ENCODE data around the gene FIBCD1. TPM values are rescaled to one million over a fixed set of nuclear protein-coding genes. Genes with fewer than 3 reads are reported as not detected.

FIBCD1 gene
- total and polyA plus RNA-seq, 2 of the 8 experiments (the other 6 are each of a cell fraction or from before 2014, with no cell fraction given) = 6.1 to 8.8 TPM

DNA sequence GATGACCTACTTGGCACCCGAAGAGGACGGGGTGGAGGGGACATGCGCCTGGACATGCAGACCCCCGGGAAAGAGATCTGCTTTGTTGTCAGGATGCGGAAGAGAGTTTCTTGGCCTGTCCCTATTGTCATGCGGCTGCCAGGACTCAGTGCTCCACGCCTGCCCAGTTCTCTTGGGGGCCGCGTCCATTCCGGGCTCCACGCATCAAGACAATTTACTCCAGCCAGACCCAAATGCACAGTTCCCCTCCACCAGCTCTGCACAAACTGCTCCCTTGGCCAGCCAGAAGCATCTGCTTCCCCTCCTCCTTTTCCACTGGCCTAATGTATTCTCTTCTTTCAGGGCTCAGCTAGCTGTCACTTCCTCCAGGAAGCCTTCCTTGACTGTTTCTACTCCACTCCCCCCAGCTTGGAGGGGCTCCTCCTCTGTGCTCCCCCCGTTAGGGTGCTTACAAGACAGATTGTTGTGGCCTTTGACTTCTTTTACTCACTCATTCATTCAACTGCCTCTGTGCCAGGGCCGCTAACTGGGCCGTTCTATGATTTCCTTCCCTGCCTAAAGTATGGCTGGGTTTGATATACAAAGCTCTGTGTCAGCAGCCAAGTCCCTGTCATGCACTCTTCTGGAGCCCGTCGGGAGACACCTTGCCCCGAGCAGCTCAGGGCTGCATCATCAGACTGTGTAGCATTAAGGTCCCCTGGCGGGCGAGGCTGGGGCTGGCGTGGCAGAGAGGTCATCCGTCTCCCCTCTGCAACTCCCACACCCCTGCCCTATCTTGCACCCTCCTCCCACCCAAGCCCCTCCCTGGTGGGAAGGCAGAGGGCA, 6.6 kb downstream of the FIBCD1 start:
- no peak overlapping the region for H2AFZ ChIP-seq (ENCODE audit: low read length)
- no peak overlapping the region; a peak in 1 of 7 replicates for H3K9ac ChIP-seq (replicated peaks in 1 of 4; ENCODE audit: extremely low read depth in 1 of 4, low read depth in 3 of 4, low read length in 3 of 4)
- no peak overlapping the region for H2BK120ac ChIP-seq (replicated peaks; ENCODE audit: low read depth, low read length)
- peak overlapping the region; percentile 32; the same call in 1 of the 2 replicates for H2BK5ac ChIP-seq (ENCODE audit: low read depth, low read length)
- FAIRE-seq (no peak), DNase-seq (ENCODE audit: low read depth in 1 of 2, low spot score in 2 of 2) (no peak)
- peaks cover 2 to 5% (median 4%) of the 10 kb centered on the region in 4 experiments; a peak in 5 of 7 replicates for H3K27me3 ChIP-seq (replicated peaks in 1 of 4; ENCODE audit: control insufficient read depth in 3 of 4, extremely low read depth in 1 of 4, insufficient read depth in 3 of 4, low read length in 3 of 4)
- ChIA-PET POLR2A (ENCODE audit: partially characterized antibody) (interaction anchor here (0.7 kb wide), 1 partner anchor 289 kb away, joined by 3 read pairs; no protein-coding TSS in a partner anchor), CTCF (ENCODE audit: partially characterized antibody) (interaction anchor here (0.5 to 7.8 kb wide), 22 partner anchors 9 to 779 kb away, joined by 3 to 38 read pairs (median 4); no protein-coding TSS in a partner anchor)
- H3K4me3 ChIP-seq (ENCODE audit: extremely low read depth in 1 of 4, insufficient read depth in 2 of 4, low read depth in 3 of 4, low read length in 4 of 4) = no peak overlapping the region; a peak in 1 of 8 replicates
- H2BK15ac ChIP-seq (ENCODE audit: low read length) = no peak overlapping the region; the same call in 1 of the 2 replicates
- no peak overlapping the region for H3K4ac ChIP-seq (replicated peaks; ENCODE audit: insufficient read length, low read depth, low read length)
- H3K9me3 ChIP-seq (ENCODE audit: insufficient read depth in 2 of 2, low read depth in 1 of 2, low read length in 1 of 2) = no peaks in the 10 kb centered on the region
- H3K4me2 ChIP-seq (ENCODE audit: insufficient read depth in 1 of 2, low read depth in 2 of 2, low read length in 2 of 2) = peak overlapping the region; percentile 5 to 45; a peak in 3 of 4 replicates
- H3K36me3 ChIP-seq (ENCODE audit: control insufficient read depth in 2 of 4, insufficient read depth in 4 of 4, low read length in 3 of 4) = no peaks in the 10 kb centered on the region
- H4K91ac ChIP-seq (replicated peaks; ENCODE audit: insufficient read length, low read length) = no peak overlapping the region
- peaks cover 8 to 39% (median 27%) of the 10 kb centered on the region in 4 experiments for H3K4me1 ChIP-seq (replicated peaks in 1 of 4; ENCODE audit: control insufficient read depth in 3 of 4, insufficient read depth in 4 of 4, low read length in 3 of 4)
- H4K5ac ChIP-seq (ENCODE audit: insufficient read length, low read depth, low read length) = no peak overlapping the region
- H4K20me1 ChIP-seq (replicated peaks in 1 of 2; ENCODE audit: control insufficient read depth in 1 of 2, insufficient read depth in 2 of 2, low read length in 2 of 2) = no peaks in the 10 kb centered on the region
- H3K14ac ChIP-seq (ENCODE audit: insufficient read length) = no peak overlapping the region
- no peak overlapping the region for H3K56ac ChIP-seq (replicated peaks; ENCODE audit: insufficient read length, low read depth, low read length)
- no peaks in the 10 kb centered on the region for H3K79me2 ChIP-seq (ENCODE audit: control insufficient read depth in 1 of 2, insufficient read depth in 2 of 2, low read length in 2 of 2)
- H2BK20ac ChIP-seq (ENCODE audit: low read length) = no peak overlapping the region
- H4K8ac ChIP-seq (ENCODE audit: extremely low read depth, insufficient read depth, low read length) = no peak overlapping the region
- no peak overlapping the region; the same call in 1 of the 2 replicates for H3K18ac ChIP-seq (ENCODE audit: extremely low read depth, low read length)
- H3K79me1 ChIP-seq (ENCODE audit: low read depth, low read length) = no peaks in the 10 kb centered on the region
- H2AK5ac ChIP-seq (ENCODE audit: low read depth, low read length) = no peak overlapping the region
- no peaks in the 10 kb centered on the region for H3K23me2 ChIP-seq (ENCODE audit: low read depth, low read length)
- no peak overlapping the region for H3K23ac ChIP-seq (ENCODE audit: insufficient read length)
- no peak overlapping the region for H3K27ac ChIP-seq (ENCODE audit: low read depth, low read length)
- WGBS, 2 experiments (ENCODE audit: extremely low coverage in 1 of 2, insufficient coverage in 1 of 2, insufficient read length in 1 of 2, insufficient replicate concordance in 2 of 2, low coverage in 1 of 2, low lambda C conversion rate in 2 of 2, missing lambda C conversion rate in 1 of 2) = 57% methylated on average over 21 of the region's 21 CpGs; no CpG with 5 or more reads in 1 of the 2 experiments
- no peak overlapping the region for H2BK12ac ChIP-seq (ENCODE audit: low read depth, low read length)
- TF ChIP-seq, protein P1, sequence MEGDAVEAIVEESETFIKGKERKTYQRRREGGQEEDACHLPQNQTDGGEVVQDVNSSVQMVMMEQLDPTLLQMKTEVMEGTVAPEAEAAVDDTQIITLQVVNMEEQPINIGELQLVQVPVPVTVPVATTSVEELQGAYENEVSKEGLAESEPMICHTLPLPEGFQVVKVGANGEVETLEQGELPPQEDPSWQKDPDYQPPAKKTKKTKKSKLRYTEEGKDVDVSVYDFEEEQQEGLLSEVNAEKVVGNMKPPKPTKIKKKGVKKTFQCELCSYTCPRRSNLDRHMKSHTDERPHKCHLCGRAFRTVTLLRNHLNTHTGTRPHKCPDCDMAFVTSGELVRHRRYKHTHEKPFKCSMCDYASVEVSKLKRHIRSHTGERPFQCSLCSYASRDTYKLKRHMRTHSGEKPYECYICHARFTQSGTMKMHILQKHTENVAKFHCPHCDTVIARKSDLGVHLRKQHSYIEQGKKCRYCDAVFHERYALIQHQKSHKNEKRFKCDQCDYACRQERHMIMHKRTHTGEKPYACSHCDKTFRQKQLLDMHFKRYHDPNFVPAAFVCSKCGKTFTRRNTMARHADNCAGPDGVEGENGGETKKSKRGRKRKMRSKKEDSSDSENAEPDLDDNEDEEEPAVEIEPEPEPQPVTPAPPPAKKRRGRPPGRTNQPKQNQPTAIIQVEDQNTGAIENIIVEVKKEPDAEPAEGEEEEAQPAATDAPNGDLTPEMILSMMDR (IDR thresholded peaks at IDR 0.05; ENCODE audit: control extremely low read depth in 1 of 3, insufficient read depth in 1 of 3, low read depth in 1 of 3, low read length in 3 of 3) = peak in 2 of 3 experiments; percentile 11 to 13; a peak in 2 of 4 replicates
- TF ChIP-seq CREB1 (IDR thresholded peaks at IDR 0.05) = no peak
- no peak for TF ChIP-seq MAFK (IDR thresholded peaks at IDR 0.05; ENCODE audit: low read depth, low read length)
- no peak for TF ChIP-seq EGR1 (IDR thresholded peaks at IDR 0.05; ENCODE audit: borderline replicate concordance, low read depth, low read length)
- 0 out of 2 replicates have a peak, but pooled peaks have one; percentile 39 for TF ChIP-seq POU5F1 (IDR thresholded peaks at IDR 0.05; ENCODE audit: low read depth, low read length)
- peak in 1 of 2 experiments; percentile 19; a peak in 2 of 4 replicates for TF ChIP-seq RAD21 (IDR thresholded peaks at IDR 0.05 in 1 of 2, conservative IDR thresholded peaks at IDR 0.05 in 1 of 2; ENCODE audit: low read depth in 2 of 2, low read length in 2 of 2)
- peak; percentile 44 for TF ChIP-seq CTBP2 (IDR thresholded peaks at IDR 0.05; ENCODE audit: borderline replicate concordance, insufficient read depth, insufficient read length, low read length)
- TF ChIP-seq SAP30 (IDR thresholded peaks at IDR 0.05; ENCODE audit: insufficient read depth, insufficient replicate concordance, low read length) = no peak
